Coronary artery (tissue), 2 donors: ENCODE results near the gene PHC2.

Experiments used
- DNase-seq: peaks from one replicate; pipeline ENCODE4 v3.0.0-alpha.2; 2017; ENCODE audit warnings: low spot score
- H3K27ac ChIP-seq, 2 donors: fragments of 200-600 bp; sonication (generic); one replicate each; pipeline ENCODE4 v1.5.1; 2016 to 2019
- H3K4me3 ChIP-seq: fragments of 200-600 bp; sonication (generic); 2 replicates; pipeline ENCODE4 v1.5.1; 2016; ENCODE audit warnings: mild to moderate bottlenecking, moderate library complexity
- CTCF ChIP-seq: fragments of 200-600 bp; sonication (generic); IDR thresholded peaks from one replicate; pipeline ENCODE4 v1.5.1; 2019; ENCODE audit warnings: antibody characterized with exemption

The PHC2 gene

GRCh38 chr1:33341190-33341589, 89.7 kb downstream of the PHC2 start:
- peak overlapping the region; percentile 97 to 99 for H3K27ac ChIP-seq
- DNase-seq, result peak; percentile 73
- H3K4me3 ChIP-seq, result peak overlapping the region; percentile 64
- no peak for TF ChIP-seq CTCF

- Histone ChIP-seq H3K27ac (peak overlapping the region; percentile 97 to 99), H3K4me3 (peak overlapping the region; percentile 64)
- DNase-seq, result peak; percentile 80
- no peak for TF ChIP-seq CTCF
Measured at GRCh38 chr1:33339413-33339812, 91.5 kb downstream of the PHC2 start.

GRCh38 chr1:33338440-33339211, 92.3 kb downstream of the PHC2 start:
- Histone ChIP-seq H3K27ac (peak overlapping the region; percentile 97 to 99), H3K4me3 (peak overlapping the region; percentile 64)
- DNase-seq, result peak; percentile 93
- TF ChIP-seq CTCF, result no peak

GRCh38 chr1:33338048-33338439, 92.9 kb downstream of the PHC2 start:
- Histone ChIP-seq H3K4me3 (peak overlapping the region; percentile 64), H3K27ac (peak overlapping the region; percentile 97 to 99)
- DNase-seq, result peak; percentile 64
- no peak for TF ChIP-seq CTCF

GRCh38 chr1:33337441-33337840, 93.5 kb downstream of the PHC2 start:
- no peak for TF ChIP-seq CTCF

GRCh38 chr1:33336580-33336979, 94.3 kb downstream of the PHC2 start:
- peak; percentile 59 for DNase-seq
- no peak for TF ChIP-seq CTCF
- Histone ChIP-seq H3K4me3 (peak overlapping the region; percentile 7), H3K27ac (peak overlapping the region; percentile 76 to 80)

More at GRCh38 chr1:33337441-33337840, 93.5 kb downstream of the PHC2 start:
- peak overlapping the region; percentile 97 to 99 for H3K27ac ChIP-seq
- peak; percentile 45 for DNase-seq
- H3K4me3 ChIP-seq, result peak overlapping the region; percentile 64

GRCh38 chr1:33335020-33335419, 95.9 kb downstream of the PHC2 start:
- DNase-seq, result no peak
- H3K4me3 ChIP-seq, result peak overlapping the region; percentile 57
- peak overlapping the region; percentile 76 to 80 for H3K27ac ChIP-seq
- TF ChIP-seq CTCF, result no peak
